SH-SY5Y (cell line): ENCODE data around the gene LAMTOR2.

Experiments
- GATA2 ChIP-seq: IDR thresholded peaks from 2 replicates; pipeline ENCODE4 v1.6.1; 2011; ENCODE audit warnings: mild to moderate bottlenecking, low read depth, low read length
- GATA3 ChIP-seq: IDR thresholded peaks from 2 replicates; pipeline ENCODE4 v1.6.1; 2011; ENCODE audit warnings: low read depth, mild to moderate bottlenecking, low read length, moderate library complexity

- no peak for TF ChIP-seq GATA2
- no peak for TF ChIP-seq GATA3
Observed at GRCh38 chr1:156089704-156090103, 35.1 kb downstream of the LAMTOR2 start.
